ENCODE data around the gene SLC12A6.

Gene SLC12A6

GRCh38 chr15:34332553-34333120, 4.9 kb downstream of the SLC12A6 start:
- no peak for DNase-seq (ENCODE audit: insufficient read length, low spot score)
- FAIRE-seq = peak; percentile 45

- DNase-seq (ENCODE audit: insufficient read length, low spot score) = no peak
- peak; percentile 77 for FAIRE-seq
Measured at GRCh38 chr15:34331809-34332208, 5.8 kb downstream of the SLC12A6 start.

- peak; percentile 54 for FAIRE-seq
- DNase-seq (ENCODE audit: insufficient read length, low spot score) = no peak
Measured at GRCh38 chr15:34330279-34330678, 7.3 kb downstream of the SLC12A6 start.

- DNase-seq (ENCODE audit: insufficient read length, low spot score) (no peak), FAIRE-seq (peak; percentile 78)
Measured at GRCh38 chr15:34329006-34329405, 8.6 kb downstream of the SLC12A6 start.

GRCh38 chr15:34327906-34328305, 9.7 kb downstream of the SLC12A6 start:
- FAIRE-seq (no peak), DNase-seq (ENCODE audit: insufficient read length, low spot score) (no peak)

- no peak for DNase-seq (ENCODE audit: insufficient read length, low spot score)
- FAIRE-seq = no peak
Measured at GRCh38 chr15:34325368-34325767, 12.2 kb downstream of the SLC12A6 start.

- DNase-seq (ENCODE audit: insufficient read length, low spot score) = no peak
- peak; percentile 74 for FAIRE-seq
Measured at GRCh38 chr15:34324933-34325332, 12.6 kb downstream of the SLC12A6 start.

- DNase-seq (ENCODE audit: insufficient read length, low spot score) (no peak), FAIRE-seq (no peak)
Measured at GRCh38 chr15:34323217-34323616, 14.4 kb downstream of the SLC12A6 start.

- peak; percentile 96 for FAIRE-seq
- no peak for DNase-seq (ENCODE audit: insufficient read length, low spot score)
Measured at GRCh38 chr15:34318277-34319079, 19.1 kb downstream of the SLC12A6 start.

- FAIRE-seq (no peak), DNase-seq (ENCODE audit: insufficient read length, low spot score) (no peak)
Measured at GRCh38 chr15:34314491-34315490, 22.8 kb downstream of the SLC12A6 start.

- FAIRE-seq (no peak), DNase-seq (ENCODE audit: insufficient read length, low spot score) (no peak)
Measured at GRCh38 chr15:34311563-34311962, 26.0 kb downstream of the SLC12A6 start.

- FAIRE-seq (no peak), DNase-seq (ENCODE audit: insufficient read length, low spot score) (no peak)
Measured at GRCh38 chr15:34304613-34305012, 33.0 kb downstream of the SLC12A6 start.

GRCh38 chr15:34301058-34301457, 36.5 kb downstream of the SLC12A6 start:
- FAIRE-seq (no peak), DNase-seq (ENCODE audit: insufficient read length, low spot score) (no peak)

- FAIRE-seq = no peak
- DNase-seq (ENCODE audit: insufficient read length, low spot score) = no peak
Measured at GRCh38 chr15:34297059-34297458, 40.5 kb downstream of the SLC12A6 start.

- FAIRE-seq = no peak
- DNase-seq (ENCODE audit: insufficient read length, low spot score) = no peak
Measured at GRCh38 chr15:34292621-34293020, 45.0 kb downstream of the SLC12A6 start.

- FAIRE-seq = no peak
- DNase-seq (ENCODE audit: insufficient read length, low spot score) = no peak
Measured at GRCh38 chr15:34284937-34285336, 52.6 kb downstream of the SLC12A6 start.

- no peak for DNase-seq (ENCODE audit: insufficient read length, low spot score)
- no peak for FAIRE-seq
Measured at GRCh38 chr15:34282384-34282783, 55.2 kb downstream of the SLC12A6 start.

GRCh38 chr15:34280193-34280592, 57.4 kb downstream of the SLC12A6 start:
- DNase-seq (ENCODE audit: insufficient read length, low spot score) = no peak
- FAIRE-seq = no peak

GRCh38 chr15:34279368-34279767, 58.2 kb downstream of the SLC12A6 start:
- no peak for FAIRE-seq
- DNase-seq (ENCODE audit: insufficient read length, low spot score) = no peak

GRCh38 chr15:34275721-34276120, 61.9 kb downstream of the SLC12A6 start:
- FAIRE-seq (no peak), DNase-seq (ENCODE audit: insufficient read length, low spot score) (no peak)

- DNase-seq (ENCODE audit: insufficient read length, low spot score) (no peak), FAIRE-seq (no peak)
Measured at GRCh38 chr15:34275154-34275553, 62.4 kb downstream of the SLC12A6 start.

Measured in GM19239 (cell line).